GM12878 (cell line): Measurements from ENCODE around the gene ZSCAN23. TPM values are rescaled to one million over a fixed set of nuclear protein-coding genes. Genes with fewer than 3 reads are reported as not detected.

Experiments used
- ATF7 ChIP-seq: fragments of 450-650 bp; IDR thresholded peaks from 2 replicates; pipeline ENCODE4 v1.6.1; 2016; ENCODE audit warnings: low read depth, mild to moderate bottlenecking
- BACH1 ChIP-seq: fragments of 450-650 bp; IDR thresholded peaks from 2 replicates; pipeline ENCODE4 v1.6.1; 2017; ENCODE audit warnings: mild to moderate bottlenecking, borderline replicate concordance
- CBFB ChIP-seq: IDR thresholded peaks from 2 replicates; pipeline ENCODE4 v1.6.1; 2016; ENCODE audit warnings: antibody characterized with exemption, low read depth
- CBX5 ChIP-seq: sonication (generic); IDR thresholded peaks from 2 replicates; pipeline ENCODE4 v1.6.1; 2016; ENCODE audit warnings: low read depth, moderate library complexity, mild to moderate bottlenecking, inconsistent platforms
- CREM ChIP-seq: IDR thresholded peaks from 2 replicates; pipeline ENCODE4 v1.6.1; 2014; ENCODE audit warnings: antibody characterized with exemption, low read depth
- GABPA ChIP-seq: IDR thresholded peaks from 2 replicates; pipeline ENCODE4 v1.6.1; 2014; ENCODE audit warnings: antibody characterized with exemption, low read depth, mild to moderate bottlenecking, inconsistent platforms
- GATAD2B ChIP-seq: fragments of 450-650 bp; conservative IDR thresholded peaks from 2 replicates; pipeline ENCODE4 v1.6.1; 2017; ENCODE audit warnings: low read depth, mild to moderate bottlenecking, moderate library complexity
- IRF4 ChIP-seq: IDR thresholded peaks from 2 replicates; pipeline ENCODE4 v1.6.1; 2011; ENCODE audit warnings: low read depth, low read length
- MTA3 ChIP-seq: IDR thresholded peaks from 2 replicates; pipeline ENCODE4 v1.6.1; 2012; ENCODE audit warnings: low read length, inconsistent platforms, borderline replicate concordance
- POLR2AphosphoS2 ChIP-seq: IDR thresholded peaks from 2 replicates; pipeline ENCODE4 v1.6.1; 2011; ENCODE audit warnings: low read depth, mild to moderate bottlenecking, low read length, improper control_type of control experiment, moderate library complexity
- RCOR1 ChIP-seq: conservative IDR thresholded peaks from 2 replicates; pipeline ENCODE4 v1.6.1; 2012; ENCODE audit warnings: low read depth, low read length, improper control_type of control experiment
- SIN3A ChIP-seq: IDR thresholded peaks from 2 replicates; pipeline ENCODE4 v1.6.1; 2012; ENCODE audit warnings: low read depth, low read length, improper control_type of control experiment
- SMC3 ChIP-seq: IDR thresholded peaks from 2 replicates; pipeline ENCODE4 v1.6.1; 2011; ENCODE audit warnings: low read length, improper control_type of control experiment, borderline replicate concordance
- SP1 ChIP-seq: IDR thresholded peaks from one replicate; pipeline ENCODE4 v1.6.1; 2011; ENCODE audit warnings: low read depth, low read length
- SREBF2 ChIP-seq: IDR thresholded peaks from 2 replicates; pipeline ENCODE4 v1.6.1; 2012; ENCODE audit warnings: mild to moderate bottlenecking, low read length
- TCF7 ChIP-seq: IDR thresholded peaks from 2 replicates; pipeline ENCODE4 v1.6.1; 2014; ENCODE audit warnings: antibody characterized with exemption, borderline replicate concordance
- YY1 ChIP-seq: IDR thresholded peaks from 2 replicates; pipeline ENCODE4 v1.6.1; 2011; ENCODE audit warnings: low read depth, mild to moderate bottlenecking, low read length
- ZNF384 ChIP-seq: IDR thresholded peaks from 2 replicates; pipeline ENCODE4 v1.6.1; 2012; ENCODE audit warnings: low read depth, mild to moderate bottlenecking, low read length, improper control_type of control experiment, borderline replicate concordance
- polyA plus RNA-seq, 11 experiments: library from polyadenylated mRNA; depleted of rRNA in 4 of 11; unstranded in 6 of 11; stranded (reverse) in 5 of 11; fragments of >200 nt; fragmentation: Nextera tagmentation in 4 of 11; fragmentation: Illumina TruSeq in 1 of 11; extraction: Ambion mirVana in 4 of 11; extraction: Trizol in 1 of 11; gene quantifications; 1 replicate in 1 of 11; 2 replicates in 10 of 11; pipeline versions ENCODE4 v1.2.1 to v1.2.3, GENCODE V29; 2011 to 2016; ENCODE audit warnings: inconsistent platforms in 2 of 11, missing spikeins in 2 of 11, low read depth in 1 of 11
- total RNA-seq, 4 experiments: library from RNA; depleted of rRNA in 3 of 4; stranded (reverse); fragments of >200 nt in 3 of 4; fragmentation: Illumina TruSeq in 1 of 4; extraction: Trizol in 1 of 4; gene quantifications; 2 replicates each; pipeline versions ENCODE4 v1.2.1 to v1.2.3, GENCODE V29; 2013 to 2021
- TF ChIP-seq, protein P1 (sequence below): fragments of 450-650 bp; conservative IDR thresholded peaks from 2 replicates; pipeline ENCODE4 v1.6.1; 2017; ENCODE audit warnings: mild to moderate bottlenecking, moderate library complexity
- TF ChIP-seq, protein P2 (sequence below): fragments of 450-650 bp; IDR thresholded peaks from 2 replicates; pipeline ENCODE4 v1.6.1; 2016; ENCODE audit warnings: mild to moderate bottlenecking
- TF ChIP-seq, protein P3 (sequence below): fragments of 450-650 bp; IDR thresholded peaks from 2 replicates; pipeline ENCODE4 v1.6.1; 2018; ENCODE audit warnings: borderline replicate concordance, mild to moderate bottlenecking; ENCODE audit not compliant: partially characterized antibody
- TF ChIP-seq, protein P4 (sequence below): IDR thresholded peaks from 2 replicates; pipeline ENCODE4 v1.6.1; 2011; ENCODE audit warnings: borderline replicate concordance, low read depth, mild to moderate bottlenecking, moderate library complexity, low read length; ENCODE audit not compliant: insufficient read depth, poor library complexity, severe bottlenecking

Gene ZSCAN23
- total and polyA plus RNA-seq, 10 of the 15 experiments (the other 5 are each of a cell fraction or from before 2014, with no cell fraction given): 0.04 to 2.3 (median 0.84) TPM

DNA sequence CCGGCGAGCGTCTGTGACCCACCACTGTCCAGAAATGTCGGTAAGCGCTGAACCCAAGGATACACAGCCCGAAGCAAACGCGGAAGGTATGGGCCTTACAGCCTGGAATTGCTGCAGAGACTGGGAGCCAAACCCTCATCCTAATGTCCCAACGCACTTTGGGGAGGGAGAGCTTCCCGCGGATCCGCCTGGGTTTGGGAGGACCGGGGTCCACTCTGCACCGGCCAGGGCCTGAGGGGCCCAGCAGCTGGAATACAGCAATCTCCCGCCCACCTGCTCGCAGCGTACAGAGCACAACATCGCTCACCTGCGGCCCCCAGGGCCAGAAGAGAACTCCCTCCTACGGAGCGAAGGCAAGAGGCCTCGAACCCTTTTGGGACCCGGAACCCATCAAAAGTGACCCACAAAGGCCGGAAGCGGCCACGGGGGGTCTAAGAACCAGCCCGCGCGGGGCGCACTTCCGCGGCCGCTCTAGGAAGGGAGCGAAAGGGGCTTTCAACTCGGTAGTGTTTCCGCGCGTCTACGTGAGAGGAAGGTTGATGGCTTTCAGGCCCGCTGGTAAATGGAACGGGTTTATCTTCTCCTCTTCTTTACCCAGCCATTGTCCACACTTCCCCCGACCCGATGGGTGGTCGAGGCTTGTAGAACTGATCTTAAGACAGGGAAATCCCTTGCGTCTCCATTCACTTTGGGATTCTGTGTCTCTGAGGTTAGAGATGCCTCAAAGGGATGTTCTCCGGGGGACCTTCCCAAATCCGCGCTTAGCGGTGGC is 43.8 kb downstream of the ZSCAN23 start, which contains the start of gene ZSCAN12 (continued):
- TF ChIP-seq, protein P1, sequence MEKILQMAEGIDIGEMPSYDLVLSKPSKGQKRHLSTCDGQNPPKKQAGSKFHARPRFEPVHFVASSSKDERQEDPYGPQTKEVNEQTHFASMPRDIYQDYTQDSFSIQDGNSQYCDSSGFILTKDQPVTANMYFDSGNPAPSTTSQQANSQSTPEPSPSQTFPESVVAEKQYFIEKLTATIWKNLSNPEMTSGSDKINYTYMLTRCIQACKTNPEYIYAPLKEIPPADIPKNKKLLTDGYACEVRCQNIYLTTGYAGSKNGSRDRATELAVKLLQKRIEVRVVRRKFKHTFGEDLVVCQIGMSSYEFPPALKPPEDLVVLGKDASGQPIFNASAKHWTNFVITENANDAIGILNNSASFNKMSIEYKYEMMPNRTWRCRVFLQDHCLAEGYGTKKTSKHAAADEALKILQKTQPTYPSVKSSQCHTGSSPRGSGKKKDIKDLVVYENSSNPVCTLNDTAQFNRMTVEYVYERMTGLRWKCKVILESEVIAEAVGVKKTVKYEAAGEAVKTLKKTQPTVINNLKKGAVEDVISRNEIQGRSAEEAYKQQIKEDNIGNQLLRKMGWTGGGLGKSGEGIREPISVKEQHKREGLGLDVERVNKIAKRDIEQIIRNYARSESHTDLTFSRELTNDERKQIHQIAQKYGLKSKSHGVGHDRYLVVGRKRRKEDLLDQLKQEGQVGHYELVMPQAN: peak; percentile 62; the same call in 1 of the 2 replicates
- TF ChIP-seq TCF7 (peak; percentile 76; the same call in 1 of the 2 replicates), ATF7 (peak; percentile 68), POLR2AphosphoS2 (peak; percentile 91), SMC3 (0 out of 2 replicates have a peak, but pooled peaks have one; percentile 16), CREM (peak; percentile 85), IRF4 (peak; percentile 56; the same call in 1 of the 2 replicates), ZNF384 (peak; percentile 32; the same call in 1 of the 2 replicates), GATAD2B (peak; percentile 83), GABPA (peak; percentile 99), RCOR1 (0 out of 2 replicates have a peak, but pooled peaks have one; percentile 55), CBFB (peak; percentile 90), YY1 (peak; percentile 90), BACH1 (0 out of 2 replicates have a peak, but pooled peaks have one; percentile 13), SIN3A (peak; percentile 74; the same call in 1 of the 2 replicates), CBX5 (peak; percentile 86; the same call in 1 of the 2 replicates), SREBF2 (peak; percentile 62), SP1 (peak; percentile 31), MTA3 (peak; percentile 56; the same call in 1 of the 2 replicates)
- TF ChIP-seq, protein P2, sequence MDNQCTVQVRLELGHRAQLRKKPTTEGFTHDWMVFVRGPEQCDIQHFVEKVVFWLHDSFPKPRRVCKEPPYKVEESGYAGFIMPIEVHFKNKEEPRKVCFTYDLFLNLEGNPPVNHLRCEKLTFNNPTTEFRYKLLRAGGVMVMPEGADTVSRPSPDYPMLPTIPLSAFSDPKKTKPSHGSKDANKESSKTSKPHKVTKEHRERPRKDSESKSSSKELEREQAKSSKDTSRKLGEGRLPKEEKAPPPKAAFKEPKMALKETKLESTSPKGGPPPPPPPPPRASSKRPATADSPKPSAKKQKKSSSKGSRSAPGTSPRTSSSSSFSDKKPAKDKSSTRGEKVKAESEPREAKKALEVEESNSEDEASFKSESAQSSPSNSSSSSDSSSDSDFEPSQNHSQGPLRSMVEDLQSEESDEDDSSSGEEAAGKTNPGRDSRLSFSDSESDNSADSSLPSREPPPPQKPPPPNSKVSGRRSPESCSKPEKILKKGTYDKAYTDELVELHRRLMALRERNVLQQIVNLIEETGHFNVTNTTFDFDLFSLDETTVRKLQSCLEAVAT: peak; percentile 50; the same call in 1 of the 2 replicates
- TF ChIP-seq, protein P3, sequence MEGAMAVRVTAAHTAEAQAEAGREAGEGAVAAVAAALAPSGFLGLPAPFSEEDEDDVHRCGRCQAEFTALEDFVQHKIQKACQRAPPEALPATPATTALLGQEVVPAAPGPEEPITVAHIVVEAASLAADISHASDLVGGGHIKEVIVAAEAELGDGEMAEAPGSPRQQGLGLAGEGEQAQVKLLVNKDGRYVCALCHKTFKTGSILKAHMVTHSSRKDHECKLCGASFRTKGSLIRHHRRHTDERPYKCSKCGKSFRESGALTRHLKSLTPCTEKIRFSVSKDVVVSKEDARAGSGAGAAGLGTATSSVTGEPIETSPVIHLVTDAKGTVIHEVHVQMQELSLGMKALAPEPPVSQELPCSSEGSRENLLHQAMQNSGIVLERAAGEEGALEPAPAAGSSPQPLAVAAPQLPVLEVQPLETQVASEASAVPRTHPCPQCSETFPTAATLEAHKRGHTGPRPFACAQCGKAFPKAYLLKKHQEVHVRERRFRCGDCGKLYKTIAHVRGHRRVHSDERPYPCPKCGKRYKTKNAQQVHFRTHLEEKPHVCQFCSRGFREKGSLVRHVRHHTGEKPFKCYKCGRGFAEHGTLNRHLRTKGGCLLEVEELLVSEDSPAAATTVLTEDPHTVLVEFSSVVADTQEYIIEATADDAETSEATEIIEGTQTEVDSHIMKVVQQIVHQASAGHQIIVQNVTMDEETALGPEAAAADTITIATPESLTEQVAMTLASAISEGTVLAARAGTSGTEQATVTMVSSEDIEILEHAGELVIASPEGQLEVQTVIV: peak; percentile 14
- TF ChIP-seq, protein P4, sequence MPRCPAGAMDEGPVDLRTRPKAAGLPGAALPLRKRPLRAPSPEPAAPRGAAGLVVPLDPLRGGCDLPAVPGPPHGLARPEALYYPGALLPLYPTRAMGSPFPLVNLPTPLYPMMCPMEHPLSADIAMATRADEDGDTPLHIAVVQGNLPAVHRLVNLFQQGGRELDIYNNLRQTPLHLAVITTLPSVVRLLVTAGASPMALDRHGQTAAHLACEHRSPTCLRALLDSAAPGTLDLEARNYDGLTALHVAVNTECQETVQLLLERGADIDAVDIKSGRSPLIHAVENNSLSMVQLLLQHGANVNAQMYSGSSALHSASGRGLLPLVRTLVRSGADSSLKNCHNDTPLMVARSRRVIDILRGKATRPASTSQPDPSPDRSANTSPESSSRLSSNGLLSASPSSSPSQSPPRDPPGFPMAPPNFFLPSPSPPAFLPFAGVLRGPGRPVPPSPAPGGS: no peak
